ENCODE data around the gene GABRA4. TPM values are rescaled to one million over a fixed set of nuclear protein-coding genes. Genes with fewer than 3 reads are reported as not detected.
A peak's percentile ranks its signal among the peaks of the same experiment; 100 is the strongest.

The GABRA4 gene
- total RNA-seq, 1 donor from 2014 or later = 0.21 TPM

DNA sequence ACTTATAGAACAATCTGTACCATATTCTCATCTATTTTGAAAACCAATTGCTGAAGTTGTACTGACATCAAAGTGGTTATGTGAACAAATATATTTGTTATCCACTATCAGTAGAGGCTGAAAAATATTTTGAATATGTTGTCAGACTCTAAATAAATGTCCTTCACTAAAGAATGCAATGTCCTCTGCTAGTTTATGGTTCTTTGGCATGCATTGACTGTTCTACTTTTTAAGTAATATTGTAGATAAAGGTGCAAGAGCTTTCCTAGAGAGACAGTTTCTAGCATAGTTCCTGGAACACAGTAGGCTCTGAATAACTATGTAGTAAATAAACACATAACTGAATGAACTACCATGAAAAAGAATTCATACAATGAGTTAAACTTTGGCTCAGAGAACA is 66.2 kb downstream of the GABRA4 start:
- DNase-seq = no peak

DNA sequence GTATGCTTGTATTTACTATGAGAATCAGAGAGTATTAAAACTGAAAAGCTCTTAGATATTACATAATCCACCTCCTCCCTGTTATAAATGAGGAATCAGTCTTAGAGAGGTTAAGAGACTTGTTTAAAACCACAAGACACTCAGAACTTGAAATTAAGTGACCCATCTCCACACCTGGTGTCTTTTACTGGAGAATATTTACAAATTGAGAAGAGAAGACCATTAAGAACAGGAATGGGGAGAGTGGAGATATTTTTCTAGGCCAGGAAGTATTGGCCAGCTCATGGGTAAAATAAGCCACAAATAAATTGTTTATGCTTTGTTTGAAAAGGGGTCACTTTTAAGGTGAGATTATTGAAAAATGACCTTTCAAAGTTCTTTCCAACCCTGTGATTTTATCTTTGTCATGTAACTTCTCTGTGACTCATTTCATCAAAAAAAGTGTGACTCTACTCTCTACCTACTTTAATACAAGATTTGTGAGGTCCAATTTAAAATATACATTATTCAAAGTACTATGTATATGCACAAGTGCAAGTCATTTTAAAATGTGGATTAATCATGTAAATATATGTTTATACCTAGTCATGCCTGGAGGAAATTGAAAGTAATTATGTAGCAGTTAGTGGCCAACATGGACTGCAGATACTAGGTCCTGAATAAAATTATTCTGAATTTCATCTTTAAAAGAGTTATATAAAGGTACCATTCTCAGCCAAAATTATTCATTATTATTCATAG is 68.4 kb downstream of the GABRA4 start:
- DNase-seq = no peak

DNA sequence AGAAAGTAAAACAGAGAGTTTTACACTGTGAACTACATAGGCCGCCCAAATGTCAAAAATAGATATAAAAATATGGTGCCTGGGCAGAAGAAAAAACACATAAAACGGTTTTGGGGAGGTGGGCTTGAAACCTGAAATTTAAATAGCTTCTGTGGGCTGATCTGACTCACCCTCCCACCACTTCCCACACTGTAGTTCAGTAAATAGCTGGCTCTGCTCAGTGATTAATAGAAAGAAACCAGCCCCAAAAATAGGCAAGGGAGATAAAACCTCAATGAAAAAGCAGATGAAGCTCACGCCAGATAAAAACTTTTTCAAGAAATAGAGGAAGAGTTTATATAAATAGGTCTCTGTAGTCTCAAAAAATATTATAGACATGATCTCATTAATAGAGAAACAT is 71.2 kb downstream of the GABRA4 start:
- no peak for DNase-seq

DNA sequence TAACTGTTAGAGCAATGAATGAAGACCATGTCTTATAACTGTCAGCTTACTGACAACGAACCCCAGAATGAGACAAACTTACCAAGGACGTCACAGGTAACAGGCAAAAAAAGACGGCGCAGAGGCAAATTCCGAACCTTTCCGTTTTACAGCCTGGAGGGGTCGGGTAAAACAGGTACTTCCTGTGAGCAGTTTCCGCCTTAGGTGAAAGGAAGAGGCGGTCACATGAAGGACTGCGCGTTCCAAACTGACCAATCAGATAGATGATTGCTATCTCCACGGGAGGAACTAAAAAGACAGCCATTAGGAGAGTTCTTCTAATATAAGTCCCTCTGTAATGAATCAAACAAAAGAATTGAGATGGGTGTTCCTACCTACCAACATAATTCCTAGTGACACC is 84.3 kb downstream of the GABRA4 start, which contains the start of gene COX7B2:
TSS of gene COX7B2 (minus strand) at position 168 of the 400 bp plus-strand sequence. CDS start 174,053 bp downstream, outside the sequence.
- no peak for DNase-seq

DNA sequence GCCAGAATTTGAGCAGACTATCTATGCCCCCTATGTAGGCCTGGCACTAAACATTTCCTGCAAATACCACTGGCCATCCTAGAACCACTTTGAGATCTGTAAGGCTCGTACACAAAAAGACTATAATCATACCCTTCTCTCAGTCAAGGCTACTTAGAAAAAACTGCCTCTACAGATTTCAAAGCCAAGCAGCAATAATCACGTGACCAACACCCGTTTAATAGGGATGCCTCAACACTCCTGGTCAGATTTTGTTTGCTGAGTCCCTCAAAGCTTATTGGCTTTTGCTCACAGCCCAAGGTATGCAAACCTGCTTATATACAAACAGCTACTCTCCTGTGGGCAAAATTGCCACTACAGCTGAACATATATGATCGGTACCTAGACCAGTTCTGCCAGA is 85.2 kb downstream of the GABRA4 start:
- no peak for DNase-seq

DNA sequence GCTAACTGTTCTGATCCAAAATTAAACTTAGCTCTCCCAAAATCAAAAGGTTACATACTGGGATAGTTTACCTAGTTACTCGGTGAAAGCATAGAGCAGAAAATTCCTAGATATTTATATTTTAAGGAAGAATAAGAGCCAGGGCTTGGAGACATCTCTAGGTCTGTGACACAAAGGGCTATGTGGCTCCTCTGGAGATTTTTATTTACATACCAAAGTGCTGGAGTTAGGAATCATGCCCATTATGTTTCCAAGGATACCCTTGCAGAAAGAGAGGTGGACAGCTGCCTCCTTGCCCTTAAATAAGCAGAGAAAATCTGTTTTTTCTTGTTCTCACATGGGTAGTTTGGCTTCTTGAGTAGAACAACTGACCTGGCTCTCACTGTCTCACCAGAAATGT is 93.3 kb downstream of the GABRA4 start:
- DNase-seq = no peak

DNA sequence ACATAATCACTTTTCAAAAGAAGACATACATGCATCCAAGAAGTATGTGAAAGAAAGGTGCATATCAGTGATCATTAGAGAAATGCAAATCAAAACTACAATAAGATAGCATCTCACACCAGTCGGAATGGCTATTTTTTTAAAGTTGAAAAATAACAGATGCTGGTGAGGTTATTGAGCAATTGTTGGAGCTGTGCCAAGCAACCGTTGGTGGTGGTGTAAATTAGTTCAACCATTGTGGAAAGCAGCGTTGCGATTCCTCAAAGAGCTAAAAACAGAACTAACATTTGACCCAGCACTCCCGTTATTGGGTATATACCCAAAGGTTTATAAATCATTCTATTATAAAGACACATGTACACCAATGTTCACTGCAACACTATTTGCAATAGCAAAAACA is 98.6 kb downstream of the GABRA4 start:
- DNase-seq = no peak

DNA sequence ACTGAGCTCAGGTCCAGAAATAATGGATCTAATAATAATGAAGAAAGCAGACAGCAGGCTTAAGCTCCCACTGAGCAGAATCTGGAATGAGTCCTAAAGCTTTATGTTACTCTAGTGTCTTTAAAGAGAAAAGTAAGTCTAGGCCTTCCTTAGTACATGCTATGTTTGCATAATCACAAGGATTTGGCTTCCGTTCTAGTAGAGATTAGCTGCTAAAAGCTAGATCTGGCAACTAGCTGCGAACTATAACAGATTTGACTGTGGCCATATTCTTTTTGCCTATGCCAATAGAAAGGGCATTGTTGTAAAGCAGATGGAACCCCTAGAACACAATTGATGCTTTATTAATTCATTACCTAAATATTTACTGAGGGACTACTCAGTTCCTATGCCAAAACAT is 103.3 kb downstream of the GABRA4 start:
- DNase-seq = peak; percentile 12

DNA sequence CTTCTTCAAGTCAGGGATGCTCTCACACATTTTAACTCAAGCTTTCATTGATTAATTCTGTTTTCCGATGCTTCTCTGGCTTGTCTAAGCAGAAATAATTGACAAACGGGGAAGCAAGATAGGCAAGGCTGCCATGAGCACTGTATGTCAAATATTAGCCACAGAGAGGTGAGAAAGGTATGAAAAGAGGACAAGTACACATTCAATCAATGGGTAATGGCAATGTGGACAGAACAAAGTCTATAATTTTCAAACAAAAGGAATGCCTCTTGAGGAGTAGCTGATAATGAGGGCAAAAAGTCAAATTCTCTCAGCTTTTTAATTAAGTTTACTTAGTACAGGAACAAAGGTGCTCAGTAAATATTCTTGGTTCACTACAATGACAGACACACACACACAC is 104.0 kb downstream of the GABRA4 start:
- DNase-seq = no peak

DNA sequence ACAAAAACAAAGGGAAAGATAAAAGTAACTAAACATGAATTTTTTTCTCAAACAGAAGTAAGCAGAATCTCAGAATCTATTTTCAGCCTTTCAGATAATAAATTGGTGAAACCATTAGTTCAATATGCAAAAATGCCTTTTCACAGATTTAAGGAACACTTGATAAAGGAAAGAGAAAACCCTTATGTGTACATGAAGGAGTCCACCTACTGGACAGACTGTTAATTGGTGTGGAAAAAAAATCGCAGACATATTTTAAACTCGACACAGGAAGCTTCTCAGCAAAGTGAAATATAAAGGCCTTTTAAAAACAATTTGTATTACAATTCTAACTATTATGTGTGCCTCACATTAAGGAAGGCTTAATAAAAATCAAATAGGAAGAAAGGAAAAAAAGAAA is 106.7 kb downstream of the GABRA4 start:
- DNase-seq = peak; percentile 17

DNA sequence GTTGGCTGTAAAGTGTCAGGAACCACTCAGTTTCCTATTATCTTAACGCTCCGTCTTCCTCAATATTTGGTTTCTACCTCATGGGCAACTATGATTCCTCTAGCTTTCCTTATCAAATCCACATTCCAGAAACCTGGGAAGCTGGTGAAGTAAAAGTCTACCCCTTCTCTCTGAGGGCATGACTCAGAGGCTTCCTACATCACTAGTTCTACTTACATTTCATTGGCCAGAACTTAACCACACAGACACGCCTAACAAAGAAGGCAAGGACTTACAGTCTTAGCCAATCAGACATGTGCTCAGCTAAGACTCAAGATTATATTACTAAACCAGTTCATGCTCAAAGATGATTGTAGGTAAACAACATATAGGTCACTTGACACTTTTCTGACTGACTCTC is 114.7 kb downstream of the GABRA4 start:
- no peak for DNase-seq

DNA sequence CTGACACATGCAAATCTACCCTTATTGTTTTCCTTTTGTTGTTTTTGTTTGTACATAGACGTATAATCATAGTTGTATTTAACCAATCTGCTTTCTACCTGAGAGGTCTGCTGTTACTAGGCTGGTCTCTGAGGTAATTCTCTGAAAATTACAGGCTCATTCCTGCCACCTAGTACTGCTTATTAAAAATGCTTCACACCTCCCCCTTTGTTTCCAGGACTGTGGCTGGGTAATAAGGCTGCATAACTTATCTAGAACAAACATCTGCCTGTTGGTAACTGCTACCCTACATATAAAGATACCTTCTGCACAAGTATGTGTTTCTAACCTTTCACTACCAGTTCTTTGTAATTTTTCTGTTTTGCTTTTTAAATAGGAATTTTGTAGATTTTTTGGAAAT is 118.6 kb downstream of the GABRA4 start:
- no peak for DNase-seq

DNA sequence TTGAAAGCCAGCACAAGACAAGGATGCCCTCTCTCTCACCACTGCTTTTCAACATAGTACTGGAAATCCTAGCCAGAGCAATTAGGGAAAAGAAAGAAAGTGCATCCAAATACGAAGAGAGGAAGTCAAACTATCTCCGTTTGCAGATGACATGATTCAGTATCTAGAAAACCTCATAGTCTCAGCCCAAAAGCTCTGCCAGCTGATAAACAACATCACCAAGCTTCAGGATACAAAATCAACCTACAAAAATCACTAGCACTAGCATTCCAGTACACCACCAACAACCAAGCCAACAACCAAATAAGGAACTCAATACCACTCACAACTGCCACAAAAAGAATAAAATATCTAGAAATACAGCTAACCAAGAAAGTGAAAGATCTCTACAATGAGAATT is 123.0 kb downstream of the GABRA4 start:
- DNase-seq = no peak

Other genes with a start within 250 kb of the GABRA4 start
- gene COX7B2, start 84.3 kb downstream of the GABRA4 start, total RNA-seq = not detected
- not detected for gene GABRB1, start 38.0 kb upstream of the GABRA4 start, total RNA-seq